Activated naive CD8-positive, alpha-beta T cell treated with anti-CD3 and anti-CD28 coated beads, Interleukin-2, amount 10 ng/mL, durations not matched to agents 7 days and 5 days (primary cell): Measurements from ENCODE around the gene SYNM. TPM values are rescaled to one million over a fixed set of nuclear protein-coding genes. Genes with fewer than 3 reads are reported as not detected.
"Not testable (repeated sequence)": the region's sequence is repeated elsewhere in the genome, so short reads cannot be mapped to it uniquely, and the experiment has no call there.

Experiments
- ATAC-seq: fragments of 150-1000 bp; cut with Tn5 transposase; one replicate; pipeline ENCODE4 v1.10.0; 2021; ENCODE audit warnings: low read depth, moderate library complexity
- POLR2A ChIA-PET: fragments of 350-600 bp; sonication (Branson Sonifier 250); formaldehyde crosslinking; loops from one replicate; lab custom pipeline; 2021; ENCODE audit warnings: antibody characterized with exemption; lab: Charles Lee
- DNase-seq: peaks from one replicate; pipeline ENCODE4 v3.0.0; 2021
- H3K27ac Mint-ChIP-seq: one replicate; pipeline ENCODE4 v1.8.0; 2022; ENCODE audit warnings: mild to moderate bottlenecking, mixed read lengths
- H3K27me3 Mint-ChIP-seq: one replicate; pipeline ENCODE4 v1.8.0; 2022; ENCODE audit warnings: mild to moderate bottlenecking, moderate library complexity, mixed read lengths
- H3K36me3 Mint-ChIP-seq: one replicate; pipeline ENCODE4 v1.8.0; 2021; ENCODE audit warnings: mild to moderate bottlenecking, mixed read lengths
- H3K4me1 Mint-ChIP-seq: one replicate; pipeline ENCODE4 v1.8.0; 2021; ENCODE audit warnings: mixed read lengths
- H3K4me3 Mint-ChIP-seq: one replicate; pipeline ENCODE4 v1.8.0; 2022; ENCODE audit warnings: mild to moderate bottlenecking, moderate library complexity, mixed read lengths
- H3K9me3 Mint-ChIP-seq: one replicate; pipeline ENCODE4 v1.8.0; 2021; ENCODE audit warnings: mixed read lengths
- total RNA-seq, 2 experiments: library from RNA; stranded (reverse); gene quantifications; one replicate each; pipeline ENCODE4 v1.2.3, GENCODE V29; 2021

SYNM gene, protein sequence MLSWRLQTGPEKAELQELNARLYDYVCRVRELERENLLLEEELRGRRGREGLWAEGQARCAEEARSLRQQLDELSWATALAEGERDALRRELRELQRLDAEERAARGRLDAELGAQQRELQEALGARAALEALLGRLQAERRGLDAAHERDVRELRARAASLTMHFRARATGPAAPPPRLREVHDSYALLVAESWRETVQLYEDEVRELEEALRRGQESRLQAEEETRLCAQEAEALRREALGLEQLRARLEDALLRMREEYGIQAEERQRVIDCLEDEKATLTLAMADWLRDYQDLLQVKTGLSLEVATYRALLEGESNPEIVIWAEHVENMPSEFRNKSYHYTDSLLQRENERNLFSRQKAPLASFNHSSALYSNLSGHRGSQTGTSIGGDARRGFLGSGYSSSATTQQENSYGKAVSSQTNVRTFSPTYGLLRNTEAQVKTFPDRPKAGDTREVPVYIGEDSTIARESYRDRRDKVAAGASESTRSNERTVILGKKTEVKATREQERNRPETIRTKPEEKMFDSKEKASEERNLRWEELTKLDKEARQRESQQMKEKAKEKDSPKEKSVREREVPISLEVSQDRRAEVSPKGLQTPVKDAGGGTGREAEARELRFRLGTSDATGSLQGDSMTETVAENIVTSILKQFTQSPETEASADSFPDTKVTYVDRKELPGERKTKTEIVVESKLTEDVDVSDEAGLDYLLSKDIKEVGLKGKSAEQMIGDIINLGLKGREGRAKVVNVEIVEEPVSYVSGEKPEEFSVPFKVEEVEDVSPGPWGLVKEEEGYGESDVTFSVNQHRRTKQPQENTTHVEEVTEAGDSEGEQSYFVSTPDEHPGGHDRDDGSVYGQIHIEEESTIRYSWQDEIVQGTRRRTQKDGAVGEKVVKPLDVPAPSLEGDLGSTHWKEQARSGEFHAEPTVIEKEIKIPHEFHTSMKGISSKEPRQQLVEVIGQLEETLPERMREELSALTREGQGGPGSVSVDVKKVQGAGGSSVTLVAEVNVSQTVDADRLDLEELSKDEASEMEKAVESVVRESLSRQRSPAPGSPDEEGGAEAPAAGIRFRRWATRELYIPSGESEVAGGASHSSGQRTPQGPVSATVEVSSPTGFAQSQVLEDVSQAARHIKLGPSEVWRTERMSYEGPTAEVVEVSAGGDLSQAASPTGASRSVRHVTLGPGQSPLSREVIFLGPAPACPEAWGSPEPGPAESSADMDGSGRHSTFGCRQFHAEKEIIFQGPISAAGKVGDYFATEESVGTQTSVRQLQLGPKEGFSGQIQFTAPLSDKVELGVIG (N-terminal part only)
- 1 to 10 TPM; 4.5 to 6.7 TPM for total RNA-seq

DNA sequence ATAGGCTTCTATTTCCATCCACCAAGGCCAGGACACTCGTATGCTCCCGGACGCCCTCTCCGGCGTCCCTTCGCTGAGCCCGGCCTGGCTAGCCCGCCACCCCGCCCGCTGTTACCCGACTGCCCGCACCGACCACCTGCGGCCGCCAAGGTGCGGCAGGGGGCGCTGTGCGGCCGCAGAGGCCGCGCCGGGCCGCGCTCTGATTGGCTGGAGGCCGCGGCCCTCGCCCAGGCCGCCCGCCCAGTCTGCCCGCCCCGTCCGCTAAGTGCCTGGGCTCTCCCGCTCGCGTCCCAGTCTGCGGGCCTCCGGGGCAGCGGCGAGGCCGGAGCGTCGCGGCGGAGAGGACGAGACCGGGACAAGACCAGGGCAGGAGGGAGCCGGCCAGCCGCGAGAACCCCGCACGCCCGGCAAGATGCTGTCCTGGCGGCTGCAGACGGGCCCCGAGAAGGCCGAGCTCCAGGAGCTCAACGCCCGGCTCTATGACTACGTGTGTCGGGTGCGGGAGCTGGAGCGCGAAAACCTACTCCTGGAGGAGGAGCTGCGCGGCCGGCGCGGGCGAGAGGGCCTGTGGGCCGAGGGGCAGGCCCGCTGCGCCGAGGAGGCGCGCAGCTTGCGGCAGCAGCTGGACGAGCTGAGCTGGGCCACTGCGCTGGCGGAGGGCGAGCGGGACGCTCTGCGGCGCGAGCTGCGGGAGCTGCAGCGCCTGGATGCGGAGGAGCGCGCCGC is at the start of gene SYNM:
Gene SYNM (plus strand): TSS at position 293 of the 726 bp plus-strand sequence. CDS start 120 bp downstream, at position 413.
- peaks cover 45% of the 10 kb centered on the region for H3K27me3 Mint-ChIP-seq
- H3K4me3 Mint-ChIP-seq = peak within 1 kb of the TSS; percentile 71
- peak; percentile 49 for ATAC-seq
- H3K27ac Mint-ChIP-seq = no peak within 1 kb of the TSS
- POLR2A ChIA-PET = no interaction called here
- peak; percentile 71 for DNase-seq
- peaks cover 13% of the 10 kb centered on the region for H3K4me1 Mint-ChIP-seq
- no peaks in the 10 kb centered on the region for H3K9me3 Mint-ChIP-seq
- H3K36me3 Mint-ChIP-seq = no peaks in the 10 kb centered on the region

DNA sequence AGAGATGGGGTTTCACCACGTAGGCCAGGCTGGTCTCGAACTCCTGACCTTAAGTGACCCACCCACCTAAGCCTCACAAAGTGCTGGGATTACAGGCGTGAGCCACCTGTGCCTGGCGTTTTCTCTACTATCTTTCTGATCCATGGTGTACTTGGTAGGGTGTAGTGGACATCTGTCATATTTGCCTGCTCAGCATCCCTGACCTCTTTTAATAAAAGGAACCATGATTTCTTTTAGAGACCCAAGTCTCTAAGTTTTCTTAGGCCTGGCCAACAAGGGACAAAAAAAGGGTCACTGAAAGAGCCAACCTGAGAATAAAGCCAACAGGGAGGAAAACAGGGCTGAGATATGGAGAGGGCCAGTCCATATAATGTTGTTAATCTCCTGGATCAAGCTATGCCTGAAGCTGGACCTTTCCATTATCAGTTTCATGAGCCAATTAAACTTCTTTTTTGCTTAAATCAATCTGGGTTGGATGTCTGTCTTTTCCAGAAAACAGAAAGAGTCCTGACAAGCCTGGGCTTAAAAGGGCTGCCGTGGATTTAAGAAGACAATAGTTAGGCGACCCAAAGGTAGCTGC is 49.2 kb upstream of the SYNM start:
- ATAC-seq (no peak), DNase-seq (no peak)
- Mint-ChIP-seq H3K36me3 (no peaks in the 10 kb centered on the region), H3K4me3 (no peak overlapping the region), H3K27ac (no peak overlapping the region), H3K4me1 (peaks cover 10% of the 10 kb centered on the region), H3K27me3 (peaks cover 29% of the 10 kb centered on the region), H3K9me3 (no peaks in the 10 kb centered on the region)
- POLR2A ChIA-PET = no interaction called here

DNA sequence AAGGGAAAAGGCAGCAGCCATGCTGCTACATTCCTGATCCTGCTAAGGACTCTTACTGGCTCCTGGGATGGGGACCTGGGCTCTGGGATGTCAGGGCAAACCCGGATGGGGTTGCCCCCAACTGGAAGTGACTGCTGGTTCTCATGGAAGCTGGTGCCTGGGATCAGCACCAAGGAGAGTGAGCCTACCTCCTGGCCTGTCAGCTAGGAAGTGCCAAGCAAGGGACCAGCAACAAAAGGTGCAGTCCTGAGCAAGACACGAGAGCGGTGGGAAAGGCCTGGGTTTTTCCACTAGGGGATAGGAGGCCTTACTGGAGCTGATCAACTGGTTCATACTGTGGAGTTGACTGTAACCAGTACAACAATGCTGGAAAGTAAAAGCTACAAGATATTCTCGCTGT is 47.9 kb upstream of the SYNM start:
- Mint-ChIP-seq H3K4me3 (no peak overlapping the region), H3K4me1 (peaks cover 8% of the 10 kb centered on the region), H3K9me3 (no peaks in the 10 kb centered on the region), H3K27ac (no peak overlapping the region), H3K27me3 (peaks cover 37% of the 10 kb centered on the region), H3K36me3 (no peaks in the 10 kb centered on the region)
- no peak for DNase-seq
- ATAC-seq = no peak
- POLR2A ChIA-PET = no interaction called here

DNA sequence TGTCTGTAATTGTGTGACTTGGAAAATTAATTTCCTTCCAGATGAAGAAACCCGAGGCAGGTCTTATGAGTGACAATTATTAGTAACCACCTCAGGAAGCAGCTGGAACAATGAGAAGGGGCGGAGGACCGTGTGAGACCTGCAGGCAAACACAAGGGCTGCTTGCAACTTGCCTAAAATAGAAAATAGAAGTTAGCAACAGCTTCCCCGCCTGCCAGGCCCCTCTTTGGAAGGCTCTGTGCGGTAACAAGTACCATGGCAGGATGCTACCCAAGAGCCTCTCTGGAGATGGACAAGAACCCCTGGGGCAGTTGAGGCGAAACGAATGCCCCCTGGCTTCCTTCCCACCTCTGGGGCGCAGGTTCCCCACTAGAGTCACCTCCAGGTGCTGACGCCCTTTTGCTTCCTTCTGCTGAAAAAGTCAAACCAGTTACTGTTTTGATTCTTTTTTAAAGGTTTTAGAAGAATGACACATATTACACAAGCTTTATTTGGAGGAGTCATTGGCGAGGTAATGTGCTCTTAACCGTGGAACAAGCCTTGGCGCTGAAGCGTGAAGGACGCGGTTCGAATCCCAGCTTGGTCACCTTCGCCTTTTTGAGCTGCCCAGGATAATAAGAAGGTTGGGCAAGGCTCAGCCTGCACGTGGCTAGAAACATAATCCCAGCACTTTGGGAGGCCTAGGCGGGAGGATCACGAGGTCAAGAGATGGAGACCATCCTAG is 47.0 kb upstream of the SYNM start:
- DNase-seq (no peak), ATAC-seq (no peak)
- H3K4me1 Mint-ChIP-seq = peaks cover 4% of the 10 kb centered on the region
- H3K36me3 Mint-ChIP-seq = no peaks in the 10 kb centered on the region
- H3K4me3 Mint-ChIP-seq = peak overlapping the region; percentile 75
- H3K9me3 Mint-ChIP-seq = no peaks in the 10 kb centered on the region
- H3K27me3 Mint-ChIP-seq = peaks cover 41% of the 10 kb centered on the region
- POLR2A ChIA-PET = no interaction called here
- H3K27ac Mint-ChIP-seq = no peak overlapping the region

DNA sequence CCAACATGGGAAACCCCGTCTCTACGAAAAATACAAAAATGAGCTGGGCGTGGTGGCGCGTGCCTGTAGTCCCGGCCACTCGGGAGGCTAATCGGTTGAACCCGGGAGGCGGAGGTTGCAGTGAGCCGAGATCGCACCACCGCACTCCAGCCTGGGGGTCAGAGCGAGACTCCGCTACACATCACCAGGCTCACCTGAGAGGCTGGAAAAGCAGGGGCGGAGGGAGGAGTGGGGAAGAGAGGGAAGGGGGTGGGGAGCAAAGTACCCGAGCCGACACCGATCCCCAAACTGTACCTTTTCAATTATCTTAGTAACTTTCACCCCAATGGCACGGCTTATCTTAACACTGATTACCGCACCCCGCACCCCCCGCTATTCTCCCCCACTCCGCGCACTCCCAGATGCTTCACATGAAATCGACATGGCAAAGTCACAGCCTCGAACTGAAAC is 46.4 kb upstream of the SYNM start:
- Mint-ChIP-seq H3K4me3 (peak overlapping the region; percentile 75), H3K36me3 (no peaks in the 10 kb centered on the region), H3K27ac (no peak overlapping the region), H3K4me1 (peaks cover 4% of the 10 kb centered on the region), H3K9me3 (no peaks in the 10 kb centered on the region), H3K27me3 (peaks cover 43% of the 10 kb centered on the region)
- POLR2A ChIA-PET = interaction anchor here (0.9 kb wide), 1 partner anchor 15 kb away, joined by 3 read pairs; no protein-coding TSS in a partner anchor
- no peak for ATAC-seq
- DNase-seq = no peak

DNA sequence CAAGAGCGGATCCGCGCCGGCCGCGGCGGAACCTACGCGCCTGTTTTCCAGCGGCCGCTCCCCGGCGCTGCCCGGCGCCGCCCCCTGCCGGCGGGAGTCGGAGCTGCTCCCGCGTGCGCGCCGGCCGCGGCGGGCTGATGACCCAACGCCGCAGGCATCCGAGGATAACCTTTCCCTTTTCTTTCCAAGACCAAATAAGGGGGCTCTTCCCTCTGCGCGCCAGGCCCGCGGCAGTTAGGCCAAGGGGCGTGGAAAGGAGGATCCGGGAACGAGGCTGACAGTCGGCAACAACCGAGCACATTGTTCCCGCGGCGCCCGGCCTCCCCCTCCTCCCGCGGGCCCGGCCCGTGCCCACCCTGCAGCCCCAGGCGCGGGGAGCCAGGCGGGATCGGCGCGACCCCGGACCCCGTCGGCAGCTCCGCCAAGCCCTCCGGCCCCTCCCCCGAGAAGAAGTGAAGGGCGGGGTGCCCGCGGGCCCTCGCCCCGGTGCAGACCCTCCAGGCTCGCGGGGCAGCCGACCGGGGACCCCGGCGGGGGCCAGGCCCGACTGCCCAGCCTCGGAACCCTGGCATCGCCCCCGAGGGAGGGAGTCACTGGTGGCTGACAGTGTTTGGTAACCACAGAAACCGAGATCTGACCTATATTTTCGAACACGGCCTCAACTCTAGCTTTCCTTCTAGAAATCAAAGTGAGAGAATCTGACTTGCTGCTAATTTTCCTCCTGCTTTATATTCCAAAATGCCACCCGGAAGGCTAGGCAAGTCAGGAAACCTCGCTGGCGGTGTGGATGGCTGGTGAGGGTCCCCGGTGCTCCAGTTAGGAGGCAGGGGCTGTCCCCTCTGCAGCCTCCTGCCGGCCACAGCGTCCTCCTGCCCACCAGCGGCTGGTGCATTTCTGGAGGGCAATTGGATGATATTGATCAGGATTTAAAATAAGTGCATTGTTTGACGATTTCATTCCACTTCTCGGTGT is 45.6 kb upstream of the SYNM start:
- POLR2A ChIA-PET = interaction anchor here (0.9 kb wide), 1 partner anchor 14 kb away, joined by 3 read pairs; no protein-coding TSS in a partner anchor
- peak overlapping the region; percentile 67 for H3K4me3 Mint-ChIP-seq
- H3K27me3 Mint-ChIP-seq = peaks cover 43% of the 10 kb centered on the region
- H3K9me3 Mint-ChIP-seq = no peaks in the 10 kb centered on the region
- H3K4me1 Mint-ChIP-seq = peaks cover 4% of the 10 kb centered on the region
- DNase-seq (peak; percentile 82), ATAC-seq (peak; percentile 69)
- H3K36me3 Mint-ChIP-seq = no peaks in the 10 kb centered on the region
- no peak overlapping the region for H3K27ac Mint-ChIP-seq

DNA sequence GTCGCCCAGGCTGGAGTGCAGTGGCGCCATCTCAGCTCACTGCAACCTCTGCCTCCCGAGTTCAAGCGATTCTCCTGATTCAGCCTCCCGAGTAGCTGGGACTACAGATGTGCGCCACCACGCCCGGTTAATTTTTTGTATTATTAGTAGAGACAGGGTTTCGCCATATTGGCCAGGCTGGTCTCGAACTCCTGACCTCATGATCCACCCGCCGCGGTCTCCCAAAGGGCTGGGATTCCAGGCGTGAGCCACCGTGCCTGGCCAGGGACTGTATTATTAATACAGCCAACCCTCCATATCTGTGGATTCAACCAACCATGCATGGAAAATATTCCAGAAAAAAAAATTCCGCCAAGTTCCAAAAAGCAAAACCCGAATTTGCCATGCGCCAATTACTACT is 44.7 kb upstream of the SYNM start:
- H3K9me3 Mint-ChIP-seq, DNase-seq, H3K27ac Mint-ChIP-seq, H3K4me1 Mint-ChIP-seq, POLR2A ChIA-PET, ATAC-seq, H3K36me3 Mint-ChIP-seq, H3K4me3 Mint-ChIP-seq: not testable (repeated sequence)
- H3K27me3 Mint-ChIP-seq = peaks cover 45% of the 10 kb centered on the region

DNA sequence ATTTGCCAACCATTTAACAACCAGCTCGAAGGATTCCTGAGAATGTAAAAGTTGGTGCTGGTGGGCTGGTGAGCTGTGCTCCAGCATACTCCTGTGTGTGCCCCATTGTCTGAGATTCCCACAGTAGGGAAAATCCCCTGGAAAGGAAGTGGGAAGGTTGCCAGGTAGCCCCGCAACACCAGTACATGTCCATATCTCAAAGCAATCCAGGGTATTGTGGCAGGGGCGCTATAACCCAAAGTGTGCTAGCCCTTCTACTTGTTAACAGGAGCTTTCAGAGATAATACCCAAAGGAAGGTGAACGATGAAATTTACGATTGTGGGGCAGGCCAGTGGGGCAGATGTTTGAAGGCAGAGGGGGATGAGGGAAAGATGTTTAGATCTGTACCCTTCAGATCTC is 42.7 kb upstream of the SYNM start:
- Mint-ChIP-seq H3K9me3 (no peaks in the 10 kb centered on the region), H3K36me3 (no peaks in the 10 kb centered on the region), H3K27ac (no peak overlapping the region), H3K27me3 (peaks cover 38% of the 10 kb centered on the region), H3K4me1 (peaks cover 4% of the 10 kb centered on the region), H3K4me3 (no peak overlapping the region)
- no peak for DNase-seq
- POLR2A ChIA-PET = interaction anchor here (1.0 kb wide), 1 partner anchor 414 kb away, joined by 3 read pairs; no protein-coding TSS in a partner anchor
- no peak for ATAC-seq

DNA sequence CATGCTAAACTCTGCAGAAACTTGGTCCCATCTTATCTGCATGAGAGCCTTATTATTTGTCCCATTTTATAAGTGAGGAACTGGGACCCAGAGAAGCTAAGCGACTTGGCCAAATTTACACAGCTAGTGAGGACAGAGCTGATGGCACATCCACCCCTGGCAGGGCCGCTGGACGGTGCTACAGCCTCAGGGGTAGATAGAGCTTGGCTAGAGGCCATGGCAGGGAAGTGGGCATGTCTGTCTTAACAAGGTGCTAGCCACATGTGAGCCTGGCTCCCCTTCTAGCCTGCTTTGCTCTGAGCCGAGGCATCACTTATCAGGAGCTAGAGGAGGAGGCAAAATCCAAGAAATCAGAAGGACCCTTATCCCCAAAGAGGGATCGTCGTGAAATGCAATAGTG is 36.7 kb upstream of the SYNM start:
- POLR2A ChIA-PET = no interaction called here
- no peaks in the 10 kb centered on the region for H3K9me3 Mint-ChIP-seq

DNA sequence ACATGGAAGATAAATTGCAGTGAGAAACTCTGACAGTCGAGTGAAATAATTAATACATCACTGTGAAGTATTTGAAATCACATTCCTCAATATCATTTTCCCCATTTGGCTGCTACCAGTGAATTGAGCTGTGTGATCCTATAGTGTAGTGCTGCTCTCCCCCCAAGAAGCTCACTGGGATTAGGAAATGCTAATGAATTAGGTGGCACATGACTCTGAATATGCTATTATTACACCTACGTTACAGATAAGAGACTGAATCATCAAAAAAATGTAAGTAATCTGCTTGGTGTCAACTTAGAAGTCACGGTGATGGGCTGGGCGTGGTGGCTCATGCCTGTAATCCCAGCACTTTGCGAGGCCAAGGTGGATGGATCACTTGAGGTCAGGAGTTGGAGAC is 34.7 kb upstream of the SYNM start:
- Mint-ChIP-seq H3K9me3 (no peaks in the 10 kb centered on the region), H3K4me3 (no peak overlapping the region), H3K27me3 (no peaks in the 10 kb centered on the region), H3K27ac (no peak overlapping the region), H3K36me3 (no peaks in the 10 kb centered on the region), H3K4me1 (no peaks in the 10 kb centered on the region)
- DNase-seq (no peak), ATAC-seq (no peak)
- POLR2A ChIA-PET = no interaction called here

More for the DNA sequence above, 36.7 kb upstream of the SYNM start:
- H3K27me3 Mint-ChIP-seq = peaks cover 2% of the 10 kb centered on the region
- H3K27ac Mint-ChIP-seq = no peak overlapping the region
- no peaks in the 10 kb centered on the region for H3K36me3 Mint-ChIP-seq
- H3K4me3 Mint-ChIP-seq = no peak overlapping the region
- ATAC-seq (no peak), DNase-seq (no peak)
- H3K4me1 Mint-ChIP-seq = no peaks in the 10 kb centered on the region
